AG04449 (cell line): Measurements from ENCODE around the gene LDLRAD3.

Experiments
- CTCF ChIA-PET: fragments of 350-600 bp; formaldehyde crosslinking; extraction: SDS; loops from one replicate; lab custom pipeline; 2021; ENCODE audit warnings: antibody characterized with exemption; lab: Yijun Ruan, JAX
- POLR2A ChIA-PET: fragments of 400-600, 350-600 bp; formaldehyde crosslinking; extraction: SDS; loops from one replicate; lab custom pipeline; 2020; ENCODE audit warnings: antibody characterized with exemption, inconsistent platforms; lab: Yijun Ruan, JAX
- DNase-seq: peaks from one replicate; pipeline ENCODE4 v3.0.0-alpha.2; 2010; ENCODE audit warnings: low read depth, low spot score
- H3K4me3 ChIP-seq: 2 replicates; pipeline ENCODE4 v1.5.1; 2011; ENCODE audit warnings: low read depth, mild to moderate bottlenecking, control low read depth, low read length
- TF ChIP-seq, protein P1 (sequence below): IDR thresholded peaks from one replicate; pipeline ENCODE4 v1.5.1; 2011; ENCODE audit warnings: mild to moderate bottlenecking, moderate library complexity, low read length, control low read depth, inconsistent platforms; ENCODE audit not compliant: insufficient read depth; ENCODE audit errors: missing control alignments

The LDLRAD3 gene

DNA sequence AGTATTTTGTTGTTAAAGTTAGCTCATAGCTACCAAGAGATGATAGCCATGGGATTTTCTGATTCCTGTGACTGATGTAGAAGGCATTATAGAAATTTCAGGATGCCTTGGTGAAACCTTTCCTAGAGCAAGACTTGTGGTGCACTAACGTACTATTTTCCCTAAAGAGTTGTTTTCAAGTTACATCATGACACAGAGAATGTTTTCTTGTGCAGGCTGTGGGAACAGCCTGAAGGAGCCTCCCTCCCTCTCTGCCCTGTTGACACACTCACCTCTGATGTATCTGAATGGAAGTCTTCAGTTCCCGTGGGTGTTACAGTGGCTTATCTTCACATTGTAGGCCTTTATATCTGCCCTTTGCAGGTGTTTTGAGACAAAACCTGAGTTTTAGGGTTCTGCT is 121.6 kb downstream of the LDLRAD3 start:
- ChIA-PET POLR2A (no interaction called here), CTCF (interaction anchor here (1.0 kb wide), 1 partner anchor 23 kb away, joined by 3 read pairs; no protein-coding TSS in a partner anchor)
- no peak overlapping the region for H3K4me3 ChIP-seq
- TF ChIP-seq, protein P1, sequence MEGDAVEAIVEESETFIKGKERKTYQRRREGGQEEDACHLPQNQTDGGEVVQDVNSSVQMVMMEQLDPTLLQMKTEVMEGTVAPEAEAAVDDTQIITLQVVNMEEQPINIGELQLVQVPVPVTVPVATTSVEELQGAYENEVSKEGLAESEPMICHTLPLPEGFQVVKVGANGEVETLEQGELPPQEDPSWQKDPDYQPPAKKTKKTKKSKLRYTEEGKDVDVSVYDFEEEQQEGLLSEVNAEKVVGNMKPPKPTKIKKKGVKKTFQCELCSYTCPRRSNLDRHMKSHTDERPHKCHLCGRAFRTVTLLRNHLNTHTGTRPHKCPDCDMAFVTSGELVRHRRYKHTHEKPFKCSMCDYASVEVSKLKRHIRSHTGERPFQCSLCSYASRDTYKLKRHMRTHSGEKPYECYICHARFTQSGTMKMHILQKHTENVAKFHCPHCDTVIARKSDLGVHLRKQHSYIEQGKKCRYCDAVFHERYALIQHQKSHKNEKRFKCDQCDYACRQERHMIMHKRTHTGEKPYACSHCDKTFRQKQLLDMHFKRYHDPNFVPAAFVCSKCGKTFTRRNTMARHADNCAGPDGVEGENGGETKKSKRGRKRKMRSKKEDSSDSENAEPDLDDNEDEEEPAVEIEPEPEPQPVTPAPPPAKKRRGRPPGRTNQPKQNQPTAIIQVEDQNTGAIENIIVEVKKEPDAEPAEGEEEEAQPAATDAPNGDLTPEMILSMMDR = no peak
- DNase-seq = peak; percentile 70

DNA sequence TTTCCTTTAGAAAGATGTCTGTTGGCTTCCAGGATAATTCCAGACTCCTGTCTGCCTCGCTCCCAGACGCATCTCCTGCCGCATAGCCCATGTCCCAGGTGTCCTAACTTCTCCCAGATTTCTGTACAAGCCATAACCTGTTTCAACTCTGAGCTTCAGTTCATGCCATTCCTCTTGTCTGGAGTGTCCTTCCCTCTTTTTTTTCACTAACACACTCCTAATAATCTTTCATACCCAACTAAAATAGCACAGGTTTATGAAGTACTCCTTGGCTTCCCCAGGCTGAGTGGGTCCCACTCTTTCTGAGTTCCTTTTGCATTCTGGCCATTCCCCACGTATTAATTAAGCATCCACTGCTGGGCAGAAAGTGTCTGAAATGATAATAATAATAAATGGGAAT is 123.0 kb downstream of the LDLRAD3 start:
- TF ChIP-seq, protein P1 = no peak
- no peak for DNase-seq
- no peak overlapping the region for H3K4me3 ChIP-seq
- ChIA-PET CTCF (interaction anchor here (0.7 to 1.5 kb wide), 4 partner anchors 14 to 245 kb away, joined by 3 to 6 read pairs (median 4); no protein-coding TSS in a partner anchor), POLR2A (no interaction called here)

DNA sequence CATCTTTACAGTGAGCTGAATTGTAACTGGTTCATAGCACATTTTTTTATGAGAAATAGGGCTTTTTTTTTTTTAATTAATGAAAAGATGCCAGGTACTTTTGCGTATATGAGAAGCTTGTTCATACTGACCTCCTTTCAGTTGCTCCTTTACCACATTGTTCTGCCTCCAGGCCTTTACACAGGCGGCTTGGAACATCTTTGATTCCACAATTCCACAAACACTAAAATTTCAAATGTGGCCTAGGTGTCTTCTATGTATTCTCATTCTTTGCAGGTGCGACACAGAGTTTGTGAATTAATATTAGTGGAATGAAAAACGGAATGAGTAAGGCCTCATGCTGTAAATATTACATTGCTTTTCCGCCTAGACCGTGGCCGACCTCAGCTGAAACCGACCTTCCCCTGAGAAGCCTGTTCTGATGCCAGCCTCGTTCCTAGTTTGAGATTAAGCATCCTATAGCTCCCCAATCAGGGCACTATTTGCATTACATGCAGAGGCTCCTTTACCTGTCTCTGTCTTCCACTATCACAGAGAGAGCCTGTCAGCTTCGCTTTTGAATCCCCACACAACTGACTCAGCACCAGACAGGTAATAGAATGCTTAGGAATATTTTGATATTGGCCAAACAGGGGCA is 125.8 kb downstream of the LDLRAD3 start:
- DNase-seq = no peak
- POLR2A ChIA-PET = no interaction called here
- CTCF ChIA-PET = interaction anchor here (1.8 to 2.9 kb wide), 2 partner anchors 28 to 248 kb away, joined by 7 to 16 read pairs; no protein-coding TSS in a partner anchor
- H3K4me3 ChIP-seq = no peak overlapping the region
- TF ChIP-seq, protein P1 = no peak

DNA sequence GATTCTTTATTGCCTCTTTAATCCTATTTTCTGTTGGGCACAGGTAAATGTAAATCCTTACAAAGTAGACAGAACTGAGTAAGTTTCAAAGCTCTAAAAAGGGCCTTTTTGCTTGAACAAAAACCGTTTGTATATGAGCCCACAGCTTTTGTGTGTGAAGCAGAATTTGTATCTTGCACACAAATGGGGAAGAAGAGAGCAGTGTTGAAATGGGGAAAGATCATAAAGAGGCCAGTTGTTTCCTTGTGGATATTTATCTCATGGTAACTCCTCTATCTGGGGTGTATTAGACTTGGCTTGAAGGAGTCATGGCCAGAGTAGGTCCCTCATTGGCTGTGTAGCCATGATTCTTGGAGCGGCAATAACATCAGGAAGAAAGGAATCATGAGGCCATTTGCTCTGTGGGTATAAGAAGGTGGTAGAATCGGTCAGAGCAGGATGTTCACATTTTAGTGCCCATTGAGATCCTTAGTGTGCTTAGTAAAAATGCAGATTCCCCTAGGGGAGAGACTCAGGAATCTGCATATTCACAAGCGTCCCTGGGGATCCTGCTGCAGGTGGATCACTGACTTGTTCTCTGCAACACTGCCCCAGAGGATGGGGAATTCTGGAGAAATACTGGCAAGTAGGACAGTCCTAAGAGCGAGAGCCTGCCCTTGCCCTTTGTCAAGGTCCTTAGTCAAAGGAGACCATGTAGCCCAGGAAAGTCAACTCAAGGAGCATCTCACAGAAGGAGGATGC is 126.5 kb downstream of the LDLRAD3 start:
- TF ChIP-seq, protein P1 = no peak
- no peak for DNase-seq
- ChIA-PET POLR2A (no interaction called here), CTCF (interaction anchor here (1.8 to 2.9 kb wide), 2 partner anchors 29 to 249 kb away, joined by 7 to 16 read pairs; no protein-coding TSS in a partner anchor)
- H3K4me3 ChIP-seq = no peak overlapping the region

DNA sequence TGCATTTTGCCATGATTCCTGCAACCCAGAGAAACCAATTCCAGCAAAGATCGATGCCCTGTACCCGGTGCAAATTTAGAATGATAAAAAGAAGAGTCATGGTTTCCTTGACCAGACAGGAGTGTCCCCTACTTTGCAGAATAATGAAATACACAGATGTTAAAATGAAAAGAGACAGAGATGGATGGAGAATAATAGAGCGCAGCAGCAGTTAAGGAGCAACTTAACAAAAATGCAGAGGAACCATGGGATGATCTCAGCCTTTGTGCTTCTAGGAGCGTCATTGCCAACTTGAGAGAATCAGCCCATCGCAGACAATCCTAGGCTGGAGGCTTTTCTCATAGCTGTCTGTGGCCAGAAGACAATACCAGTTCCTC is 127.1 kb downstream of the LDLRAD3 start:
- ChIA-PET POLR2A (no interaction called here), CTCF (interaction anchor here (2.5 kb wide), 1 partner anchor 9 kb away, joined by 7 read pairs; no protein-coding TSS in a partner anchor)
- H3K4me3 ChIP-seq = no peak overlapping the region
- TF ChIP-seq, protein P1 = no peak
- no peak for DNase-seq
